Neuronal stem cell (in vitro differentiated cells): ENCODE data around the gene STAG1.

Experiments
- DNase-seq: peaks from one replicate; pipeline ENCODE4 v3.0.0-alpha.2; 2013; ENCODE audit warnings: low spot score
- H2AFZ ChIP-seq: one replicate; pipeline ENCODE4 v1.6.1; 2013; ENCODE audit warnings: mild to moderate bottlenecking, low read length, inconsistent platforms
- H2AK5ac ChIP-seq: 2 replicates; pipeline ENCODE4 v1.6.1; 2013; ENCODE audit warnings: low read depth, mild to moderate bottlenecking, inconsistent platforms, low read length, moderate library complexity, mixed read lengths
- H2BK120ac ChIP-seq: 2 replicates; pipeline ENCODE4 v1.6.1; 2013; ENCODE audit warnings: low read depth, mild to moderate bottlenecking, inconsistent platforms, low read length, moderate library complexity, mixed read lengths
- H2BK12ac ChIP-seq: one replicate; pipeline ENCODE4 v1.6.1; 2013; ENCODE audit warnings: low read length, inconsistent platforms
- H2BK15ac ChIP-seq: 2 replicates; pipeline ENCODE4 v1.6.1; 2013; ENCODE audit warnings: mild to moderate bottlenecking, low read length, inconsistent platforms, mixed read lengths
- H2BK5ac ChIP-seq: one replicate; pipeline ENCODE4 v1.6.1; 2013; ENCODE audit warnings: inconsistent platforms, mild to moderate bottlenecking, low read length, moderate library complexity
- H3K14ac ChIP-seq: one replicate; pipeline ENCODE4 v1.6.1; 2013; ENCODE audit warnings: low read length, inconsistent platforms
- H3K18ac ChIP-seq: 2 replicates; pipeline ENCODE4 v1.6.1; 2013; ENCODE audit warnings: low read length, inconsistent platforms
- H3K23ac ChIP-seq: 2 replicates; pipeline ENCODE4 v1.6.1; 2013; ENCODE audit warnings: low read depth, mild to moderate bottlenecking, mixed read lengths, low read length, inconsistent platforms; ENCODE audit not compliant: poor library complexity
- H3K27ac ChIP-seq: replicated peaks from 3 replicates; pipeline ENCODE4 v1.5.1; 2013; ENCODE audit warnings: low read length, inconsistent platforms
- H3K27me3 ChIP-seq, 3 experiments: 2 replicates each; pipeline ENCODE4 v1.6.1; 2013; ENCODE audit warnings: low read length in 3 of 3, mild to moderate bottlenecking in 2 of 3, inconsistent platforms in 1 of 3, low read depth in 1 of 3, mixed read lengths in 1 of 3, moderate library complexity in 1 of 3; ENCODE audit not compliant: control insufficient read depth in 3 of 3, insufficient read depth in 3 of 3
- H3K36me3 ChIP-seq, 2 donors: replicated peaks in 1 of 2; 2 replicates each; pipeline ENCODE4 v1.6.1; 2013; ENCODE audit warnings: low read length in 2 of 2; ENCODE audit not compliant: control insufficient read depth in 2 of 2, insufficient read depth in 2 of 2
- H3K4ac ChIP-seq: 2 replicates; pipeline ENCODE4 v1.6.1; 2013; ENCODE audit warnings: inconsistent platforms, mild to moderate bottlenecking, low read length, moderate library complexity
- H3K4me1 ChIP-seq, 2 donors: 1 replicate in 1 of 2; 2 replicates in 1 of 2; pipeline ENCODE4 v1.6.1; 2013; ENCODE audit warnings: low read length in 2 of 2, low read depth in 1 of 2; ENCODE audit not compliant: control insufficient read depth in 2 of 2, insufficient read depth in 1 of 2
- H3K4me2 ChIP-seq: one replicate; pipeline ENCODE4 v1.6.1; 2013; ENCODE audit warnings: mild to moderate bottlenecking, low read length, inconsistent platforms; ENCODE audit not compliant: insufficient read depth, poor library complexity, severe bottlenecking
- H3K4me3 ChIP-seq, 2 donors: 2 replicates each; pipeline ENCODE4 v1.5.1; 2013; ENCODE audit warnings: low read length in 2 of 2, mild to moderate bottlenecking in 2 of 2, inconsistent platforms in 1 of 2, moderate library complexity in 1 of 2
- H3K79me1 ChIP-seq: one replicate; pipeline ENCODE4 v1.6.1; 2013; ENCODE audit warnings: low read depth, mild to moderate bottlenecking, inconsistent platforms, low read length, moderate library complexity
- H3K9ac ChIP-seq: one replicate; pipeline ENCODE4 v1.6.1; 2013; ENCODE audit warnings: mild to moderate bottlenecking, low read depth, low read length, inconsistent platforms; ENCODE audit not compliant: poor library complexity
- H3K9me3 ChIP-seq, 2 donors: replicated peaks in 1 of 2; 2 replicates each; pipeline versions ENCODE3 to v1.6.1; 2013; ENCODE audit warnings: low read length in 2 of 2, mild to moderate bottlenecking in 2 of 2, inconsistent platforms in 1 of 2, low read depth in 1 of 2, mixed read lengths in 1 of 2, moderate library complexity in 1 of 2; ENCODE audit not compliant: control insufficient read depth in 2 of 2, insufficient read depth in 1 of 2
- H4K8ac ChIP-seq: one replicate; pipeline ENCODE4 v1.6.1; 2013; ENCODE audit warnings: low read depth, mild to moderate bottlenecking, inconsistent platforms, low read length, moderate library complexity
- H4K91ac ChIP-seq: one replicate; pipeline ENCODE4 v1.6.1; 2013; ENCODE audit warnings: low read length, low read depth, mild to moderate bottlenecking, inconsistent platforms; ENCODE audit not compliant: poor library complexity
- WGBS, 2 donors: extraction: QIAGEN DNeasy Blood & Tissue Kit; methylation state at CpG; one replicate each; pipeline ENCODE4 v1.1.7; 2013; ENCODE audit warnings: missing lambda C conversion rate in 2 of 2, mixed read lengths in 1 of 2; ENCODE audit not compliant: insufficient read length in 2 of 2, insufficient replicate concordance in 1 of 2; ENCODE audit errors: extremely low coverage in 2 of 2; 5-methylcytosine and 5-hydroxymethylcytosine counted together

The STAG1 gene

GRCh38 chr3:136334209-136334608, 418.0 kb downstream of the STAG1 start:
- Histone ChIP-seq H3K27me3 (no peaks in the 10 kb centered on the region), H2BK5ac (no peak overlapping the region), H3K23ac (no peak overlapping the region), H3K4ac (no peak overlapping the region), H3K9ac (no peak overlapping the region), H3K18ac (no peak overlapping the region), H3K4me2 (no peak overlapping the region), H2AFZ (no peak overlapping the region), H3K27ac (no peak overlapping the region), H3K4me1 (no peaks in the 10 kb centered on the region), H4K91ac (no peak overlapping the region), H4K8ac (no peak overlapping the region), H2BK15ac (no peak overlapping the region), H3K4me3 (no peak overlapping the region), H3K79me1 (no peaks in the 10 kb centered on the region), H2BK12ac (no peak overlapping the region), H2AK5ac (no peak overlapping the region), H3K9me3 (no peaks in the 10 kb centered on the region), H3K36me3 (peaks cover 12 to 90% of the 10 kb centered on the region in 2 donors), H2BK120ac (no peak overlapping the region), H3K14ac (no peak overlapping the region)
- DNase-seq, result no peak

DNA sequence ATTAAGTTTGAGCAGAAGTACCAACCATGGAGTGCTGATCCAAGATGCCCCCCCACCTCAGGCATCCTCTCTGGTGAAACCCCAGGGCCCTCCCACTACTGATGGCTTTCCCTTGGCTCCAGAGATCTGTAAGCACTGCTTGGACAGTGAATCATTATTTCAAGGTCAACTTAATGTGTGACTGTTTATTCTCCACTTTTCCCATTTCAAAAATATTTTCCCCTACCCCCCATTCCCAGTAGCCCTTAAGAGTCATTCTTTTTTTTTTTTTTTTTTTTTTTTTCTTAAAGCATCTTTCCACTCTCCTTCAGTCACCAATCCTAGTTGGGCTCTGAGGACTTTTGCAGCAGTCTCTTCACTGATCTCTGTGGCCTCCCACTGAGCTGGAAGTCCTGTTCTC, 419.4 kb downstream of the STAG1 start:
- DNase-seq, result no peak
- Histone ChIP-seq H4K8ac (no peak overlapping the region), H3K27me3 (no peaks in the 10 kb centered on the region), H3K14ac (no peak overlapping the region), H3K4me2 (no peak overlapping the region), H3K9me3 (no peaks in the 10 kb centered on the region), H3K23ac (no peak overlapping the region), H3K9ac (no peak overlapping the region), H2BK5ac (no peak overlapping the region), H2BK15ac (no peak overlapping the region), H3K4me1 (no peaks in the 10 kb centered on the region), H3K4ac (no peak overlapping the region), H2BK120ac (no peak overlapping the region), H4K91ac (no peak overlapping the region), H3K27ac (no peak overlapping the region), H2BK12ac (no peak overlapping the region), H3K36me3 (peaks cover 20 to 91% of the 10 kb centered on the region in 2 donors), H3K79me1 (no peaks in the 10 kb centered on the region), H2AFZ (no peak overlapping the region), H3K18ac (no peak overlapping the region), H2AK5ac (no peak overlapping the region), H3K4me3 (no peak overlapping the region)

- Histone ChIP-seq H3K79me1 (no peaks in the 10 kb centered on the region), H3K18ac (no peak overlapping the region), H3K9ac (no peak overlapping the region), H3K4me2 (no peak overlapping the region), H4K91ac (no peak overlapping the region), H2BK5ac (no peak overlapping the region), H4K8ac (no peak overlapping the region), H2BK15ac (no peak overlapping the region), H3K4ac (no peak overlapping the region), H3K4me1 (no peaks in the 10 kb centered on the region), H2BK120ac (no peak overlapping the region), H3K9me3 (no peaks in the 10 kb centered on the region), H3K4me3 (no peak overlapping the region), H3K14ac (no peak overlapping the region), H3K27me3 (no peaks in the 10 kb centered on the region), H3K36me3 (peaks cover 23 to 91% of the 10 kb centered on the region in 2 donors), H2AK5ac (no peak overlapping the region), H2BK12ac (no peak overlapping the region), H2AFZ (no peak overlapping the region), H3K23ac (no peak overlapping the region), H3K27ac (no peak overlapping the region)
- DNase-seq, result no peak
- no CpG with 5 or more reads among the region's 1 CpG for WGBS, 2 donors
These were observed 419.9 kb downstream of the STAG1 start for GRCh38 chr3:136332302-136332701.

DNA sequence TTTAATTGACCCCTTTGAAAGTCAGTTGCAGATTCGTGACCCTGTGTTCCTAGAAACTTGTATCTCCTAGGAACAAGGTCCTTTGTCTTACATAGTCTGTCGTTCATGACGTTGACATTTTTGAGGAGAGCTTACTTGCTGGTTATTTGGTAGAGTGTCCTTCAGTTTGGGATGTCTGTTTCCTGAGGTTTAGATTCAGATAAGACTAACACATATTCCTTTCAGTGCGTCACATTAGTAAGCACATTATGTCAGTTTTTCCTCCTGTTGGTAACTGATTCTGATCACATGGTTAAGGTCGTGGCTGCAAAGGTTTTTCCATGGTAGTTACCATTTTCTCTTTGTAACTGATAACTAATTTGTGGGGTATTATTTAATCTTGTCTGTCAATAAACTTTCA, 421.3 kb downstream of the STAG1 start:
- Histone ChIP-seq H3K23ac (no peak overlapping the region), H3K36me3 (peaks cover 29 to 90% of the 10 kb centered on the region in 2 donors)

More for the DNA sequence above, 421.3 kb downstream of the STAG1 start:
- Histone ChIP-seq H3K79me1 (no peaks in the 10 kb centered on the region), H3K4me1 (no peaks in the 10 kb centered on the region), H2BK5ac (no peak overlapping the region), H4K8ac (no peak overlapping the region), H3K9ac (no peak overlapping the region), H3K27me3 (no peaks in the 10 kb centered on the region), H4K91ac (no peak overlapping the region), H3K18ac (no peak overlapping the region), H3K4me3 (no peak overlapping the region), H3K27ac (no peak overlapping the region), H2AK5ac (no peak overlapping the region), H3K9me3 (no peaks in the 10 kb centered on the region), H3K4me2 (no peak overlapping the region), H2AFZ (no peak overlapping the region), H2BK12ac (no peak overlapping the region), H2BK120ac (no peak overlapping the region), H3K14ac (no peak overlapping the region), H2BK15ac (no peak overlapping the region), H3K4ac (no peak overlapping the region)
- WGBS, 2 donors, result no CpG with 5 or more reads among the region's 5 CpGs
- DNase-seq, result no peak
